ENCODE results near the gene ADAP1. TPM values are rescaled to one million over a fixed set of nuclear protein-coding genes. Genes with fewer than 3 reads are reported as not detected.

The ADAP1 gene
- total and polyA plus RNA-seq, 2 of the 13 experiments (the other 11 are each of a cell fraction or from before 2014, with no cell fraction given): 10.5 to 24.6 TPM

GRCh38 chr7:935874-936385 lies 18.6 kb downstream of the ADAP1 start (continued):
- TF ChIP-seq ZBTB4 (CRISPR knock-in tag; IDR thresholded peaks at IDR 0.05; ENCODE audit: borderline replicate concordance): no peak
- no peak for TF ChIP-seq ZNF20 (CRISPR knock-in tag; IDR thresholded peaks at IDR 0.05)

- H3K27ac ChIP-seq (ENCODE audit: extremely low read length, insufficient read depth, low read length): no peak overlapping the region
- no peak overlapping the region for H3K4me2 ChIP-seq (ENCODE audit: low read depth, low read length)
- in situ Hi-C loops (cut with HindIII; ENCODE audit: extremely low pct_ligation_motif_present, low pct_unique_long_range_greater_than_20kb): no loop called here
- no peaks in the 10 kb centered on the region for H3K27me3 ChIP-seq (ENCODE audit: control insufficient read depth in 1 of 2, insufficient read depth in 2 of 2, low read length in 2 of 2)
- no peak for FAIRE-seq
- no TSS peak for BruUV-seq (replicated peaks)
- ATAC-seq: no peak
- H3K4me3 ChIP-seq (replicated peaks in 1 of 3; ENCODE audit: insufficient read depth in 1 of 3, low read depth in 2 of 3, low read length in 3 of 3): no peak overlapping the region
- ChIA-PET POLR2A (no interaction called here), CTCF (ENCODE audit: low intra/inter-chr PET ratio, low total read pairs) (no interaction called here)
- no peak for DNase-seq (ENCODE audit: low spot score)
- H3K9me3 ChIP-seq (ENCODE audit: low read length): no peaks in the 10 kb centered on the region
- H3K36me3 ChIP-seq (replicated peaks in 1 of 2; ENCODE audit: control insufficient read depth in 1 of 2, insufficient read depth in 2 of 2, low read length in 2 of 2): no peaks in the 10 kb centered on the region
- intact Hi-C loops (cut with micrococcal nuclease; ENCODE audit: unreplicated experiment): no loop called here
- H3K4me1 ChIP-seq (ENCODE audit: insufficient read depth, low read length): peaks cover 24% of the 10 kb centered on the region
- 95% methylated on average over 16 of the region's 46 CpGs for WGBS (ENCODE audit: low lambda C conversion rate)
- H4K20me1 ChIP-seq (ENCODE audit: insufficient read depth, low read length): no peaks in the 10 kb centered on the region
- H2AFZ ChIP-seq (ENCODE audit: low read length): no peak overlapping the region
- no peak overlapping the region for H3K9ac ChIP-seq (ENCODE audit: insufficient read depth, low read depth, low read length)
- no peaks in the 10 kb centered on the region for H3K79me2 ChIP-seq (ENCODE audit: insufficient read depth, low read length)
- TF ChIP-seq ZBTB3 (CRISPR knock-in tag; IDR thresholded peaks at IDR 0.05; ENCODE audit: borderline replicate concordance, low read depth) (no peak), CBFB (CRISPR knock-in tag; IDR thresholded peaks at IDR 0.05) (no peak), ZNF354B (CRISPR knock-in tag; IDR thresholded peaks at IDR 0.05) (no peak), FOXO4 (CRISPR knock-in tag; conservative IDR thresholded peaks at IDR 0.05) (no peak), TFE3 (CRISPR knock-in tag; IDR thresholded peaks at IDR 0.05) (no peak), PRDM10 (CRISPR knock-in tag; IDR thresholded peaks at IDR 0.05; ENCODE audit: low read depth) (no peak), ZNF549 (CRISPR knock-in tag; IDR thresholded peaks at IDR 0.05) (no peak), AGO2 (optimal IDR thresholded peaks at IDR 0.05; ENCODE audit: low read depth, low read length) (no peak), ZNF530 (CRISPR knock-in tag; IDR thresholded peaks at IDR 0.05; ENCODE audit: low read depth) (no peak)
Observed at GRCh38 chr7:935164-935873, 19.2 kb downstream of the ADAP1 start.
